ENCODE data around the gene IQCH.

GRCh38 chr15:67296684-67297083 lies 42.1 kb downstream of the IQCH start:
- TF ChIP-seq CTCF (conservative IDR thresholded peaks at IDR 0.05 in 1 of 2, IDR thresholded peaks at IDR 0.05 in 1 of 2; ENCODE audit: extremely low read depth in 1 of 2, insufficient read depth in 1 of 2, low read depth in 1 of 2, low read length in 2 of 2) (no peak), EZH2 (IDR thresholded peaks at IDR 0.05; ENCODE audit: borderline replicate concordance, low read length) (no peak)

Measured in mammary epithelial cell (primary cell).